Dermis microvascular lymphatic vessel endothelial cell (primary cell): ENCODE measurements around the gene IL17REL. TPM values are rescaled to one million over a fixed set of nuclear protein-coding genes. Genes with fewer than 3 reads are reported as not detected.

Experiments used
- DNase-seq, 2 donors: peaks; one replicate each; pipeline versions ENCODE4 v3.0.0 to v3.0.0-alpha.2; 2010; ENCODE audit warnings: low read depth in 2 of 2
- total RNA-seq: library from RNA; depleted of rRNA; stranded (reverse); fragments of >200 nt; gene quantifications from 2 replicates; pipeline ENCODE4 v1.2.1, GENCODE V29; 2014

Gene IL17REL
- total RNA-seq, 1 donor from 2014 or later: not detected

- DNase-seq: no peak
These were observed 54.7 kb downstream of the IL17REL start for GRCh38 chr22:49957826-49958365.

- DNase-seq: no peak
These were observed 55.4 kb downstream of the IL17REL start for GRCh38 chr22:49956914-49957825.

GRCh38 chr22:49956418-49956770, 56.2 kb downstream of the IL17REL start:
- no peak for DNase-seq

GRCh38 chr22:49955581-49956417, 56.8 kb downstream of the IL17REL start:
- no peak for DNase-seq

GRCh38 chr22:49954991-49955580, 57.5 kb downstream of the IL17REL start:
- DNase-seq: no peak

GRCh38 chr22:49954354-49954753, 58.2 kb downstream of the IL17REL start:
- no peak for DNase-seq

- DNase-seq: no peak
These were observed 58.8 kb downstream of the IL17REL start for GRCh38 chr22:49953680-49954344.

- no peak for DNase-seq
These were observed 59.4 kb downstream of the IL17REL start for GRCh38 chr22:49953027-49953679.

GRCh38 chr22:49951986-49952896, 60.3 kb downstream of the IL17REL start:
- no peak for DNase-seq

GRCh38 chr22:49951678-49951985, 60.9 kb downstream of the IL17REL start:
- no peak for DNase-seq

GRCh38 chr22:49951000-49951677, 61.4 kb downstream of the IL17REL start:
- DNase-seq: no peak

- DNase-seq: no peak
These were observed 62.1 kb downstream of the IL17REL start for GRCh38 chr22:49950396-49950994.

GRCh38 chr22:49949914-49950292, 62.7 kb downstream of the IL17REL start:
- no peak for DNase-seq

- DNase-seq: no peak
These were observed 63.3 kb downstream of the IL17REL start for GRCh38 chr22:49948958-49949913.

- no peak for DNase-seq
These were observed 64.2 kb downstream of the IL17REL start for GRCh38 chr22:49948116-49948957.

GRCh38 chr22:49947296-49947622, 65.3 kb downstream of the IL17REL start:
- no peak for DNase-seq
